Pancreas (tissue), 10 donors: ENCODE results near the gene FAP. TPM values are rescaled to one million over a fixed set of nuclear protein-coding genes. Genes with fewer than 3 reads are reported as not detected.

Experiments
- ATAC-seq, 4 donors: fragments of 200-7000 bp; cut with Tn5 transposase; one replicate each; pipeline versions ENCODE4 v1.8.0 to v1.9.1; 2020; ENCODE audit warnings: mild to moderate bottlenecking in 4 of 4, moderate library complexity in 4 of 4
- DNase-seq, 6 donors: peaks; one replicate each; pipeline ENCODE4 v3.0.0-alpha.2; 2020
- FAIRE-seq: peaks from 2 replicates; lab custom pipeline; 2012; peaks lifted over from hg19 to GRCh38; lab: Jason Lieb, UNC
- H3K27ac ChIP-seq, 4 donors: fragments of 200-600 bp; sonication (generic); 1 replicate in 3 of 4; 2 replicates in 1 of 4; pipeline versions ENCODE4 v1.5.0 to v1.8.0; 2020
- H3K27me3 ChIP-seq, 4 donors: fragments of 200-600 bp; one replicate each; pipeline ENCODE4 v1.8.0; 2021
- H3K36me3 ChIP-seq, 3 donors: fragments of 200-600 bp; sonication (generic) in 1 of 3; one replicate each; pipeline versions ENCODE4 v1.5.0 to v1.8.0; 2020 to 2021
- H3K4me1 ChIP-seq, 3 donors: fragments of 200-600 bp; one replicate each; pipeline ENCODE4 v1.8.0; 2021
- H3K4me3 ChIP-seq, 4 donors: fragments of 200-600 bp; sonication (generic) in 2 of 4; one replicate each; pipeline versions ENCODE4 v1.5.0 to v1.8.0; 2020 to 2021
- H3K9me3 ChIP-seq, 4 donors: fragments of 200-600 bp; one replicate each; pipeline ENCODE4 v1.8.0; 2021
- WGBS, 2 donors: extraction: QIAGEN DNeasy Blood & Tissue Kit; methylation state at CpG; one replicate each; pipeline ENCODE4 v1.1.7; 2013; 5-methylcytosine and 5-hydroxymethylcytosine counted together
- intact Hi-C, 3 donors: fragments of 100-400 bp; cut with DNase I; formaldehyde crosslinking; loops; one replicate each; pipeline versions ENCODE4 v1.11.1 to v1.14.2; 2022
- polyA plus RNA-seq, 2 donors: library from polyadenylated mRNA; stranded (reverse); fragments of 200-250 nt; gene quantifications; one replicate each; pipeline ENCODE4 v1.2.3, GENCODE V29; 2013
- total RNA-seq, 6 donors: library from RNA; stranded (reverse); fragmentation: NEBNext Ultra II Directional in 4 of 6; extraction: Animal tissue kit (Norgen Biotek cat#: 25700) in 4 of 6; gene quantifications; one replicate each; pipeline versions ENCODE4 v1.2.1 to v1.2.4, GENCODE V29; 2021 to 2023
- TF ChIP-seq, protein P1 (sequence below), 4 donors: fragments of 200-600 bp; sonication (generic) in 3 of 4; IDR thresholded peaks; one replicate each; pipeline versions ENCODE4 v1.5.0 to v1.8.0; 2021; ENCODE audit warnings: antibody characterized with exemption in 4 of 4
- donor health status: healthy with polysubstance abuse.
- donor health status: DM: no; HTN: no; CAD: no; lungs with moderate emphysema.
- donor health status: DM: no; HTN: no; CAD: no.
- donor health status: control.
- donor health status: control.
- donor health status: Bipolar disorder and iron deficiency.
- donor health status: DM: yes; HTN: yes; CAD: no.
- donor health status: DM: no; HTN: no; CAD: no.
- donor health status: DM: no; HTN: no; CAD: no.
- donor health status: DM: yes; HTN: yes; CAD: no.

Gene FAP
- total and polyA plus RNA-seq, 8 donors, result 0.98 to 38.1 (median 8.4) TPM

DNA sequence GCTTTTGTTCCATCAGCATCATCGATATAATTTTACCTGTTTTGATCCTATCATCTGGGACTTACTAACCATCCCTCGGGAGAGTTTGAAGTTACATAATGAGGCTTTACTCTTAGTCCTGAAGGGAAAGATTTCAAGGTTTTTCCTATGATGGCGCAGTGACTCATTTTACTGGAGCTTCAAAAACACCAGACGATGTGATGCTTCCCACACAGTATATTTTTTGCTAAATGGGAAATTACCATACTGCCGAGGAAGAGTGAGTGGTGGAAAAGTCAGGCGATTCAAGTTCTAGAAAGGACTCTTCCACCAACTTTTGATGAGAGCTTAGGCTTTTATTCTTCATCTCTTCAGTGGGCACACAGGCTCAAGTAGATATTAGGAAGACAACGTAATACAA lies 46.6 kb downstream of the FAP start:
- FAIRE-seq (no peak), ATAC-seq (no peak), DNase-seq (no peak)
- Histone ChIP-seq H3K36me3 (no peaks in the 10 kb centered on the region), H3K4me1 (no peaks in the 10 kb centered on the region), H3K27ac (no peak overlapping the region), H3K9me3 (no peaks in the 10 kb centered on the region), H3K27me3 (no peaks in the 10 kb centered on the region), H3K4me3 (no peak overlapping the region)
- intact Hi-C loops, result no loop called here
- 74 to 83% methylated on average over 7 of the region's 7 CpGs for WGBS, 2 donors
- TF ChIP-seq, protein P1, sequence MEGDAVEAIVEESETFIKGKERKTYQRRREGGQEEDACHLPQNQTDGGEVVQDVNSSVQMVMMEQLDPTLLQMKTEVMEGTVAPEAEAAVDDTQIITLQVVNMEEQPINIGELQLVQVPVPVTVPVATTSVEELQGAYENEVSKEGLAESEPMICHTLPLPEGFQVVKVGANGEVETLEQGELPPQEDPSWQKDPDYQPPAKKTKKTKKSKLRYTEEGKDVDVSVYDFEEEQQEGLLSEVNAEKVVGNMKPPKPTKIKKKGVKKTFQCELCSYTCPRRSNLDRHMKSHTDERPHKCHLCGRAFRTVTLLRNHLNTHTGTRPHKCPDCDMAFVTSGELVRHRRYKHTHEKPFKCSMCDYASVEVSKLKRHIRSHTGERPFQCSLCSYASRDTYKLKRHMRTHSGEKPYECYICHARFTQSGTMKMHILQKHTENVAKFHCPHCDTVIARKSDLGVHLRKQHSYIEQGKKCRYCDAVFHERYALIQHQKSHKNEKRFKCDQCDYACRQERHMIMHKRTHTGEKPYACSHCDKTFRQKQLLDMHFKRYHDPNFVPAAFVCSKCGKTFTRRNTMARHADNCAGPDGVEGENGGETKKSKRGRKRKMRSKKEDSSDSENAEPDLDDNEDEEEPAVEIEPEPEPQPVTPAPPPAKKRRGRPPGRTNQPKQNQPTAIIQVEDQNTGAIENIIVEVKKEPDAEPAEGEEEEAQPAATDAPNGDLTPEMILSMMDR (IDR thresholded peaks at IDR 0.05), result no peak

DNA sequence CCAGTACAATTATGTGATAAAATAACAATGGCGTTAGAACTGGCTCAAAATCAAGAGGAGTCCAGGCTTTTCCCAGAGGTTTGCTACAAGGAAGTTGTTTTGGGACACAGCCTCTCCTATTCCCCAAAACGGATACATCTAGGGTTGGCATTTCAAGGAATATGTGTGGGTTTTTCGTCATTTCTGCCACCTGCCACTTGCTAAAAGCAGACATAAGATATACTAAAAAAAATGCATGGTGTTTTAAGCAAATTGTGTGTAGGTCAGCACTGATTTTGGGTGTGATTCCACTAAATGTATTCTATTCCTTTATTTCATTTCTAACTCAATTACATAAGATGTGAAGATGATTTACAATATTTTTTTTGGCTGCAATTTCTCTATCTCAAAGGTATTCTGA lies 54.8 kb downstream of the FAP start:
- Histone ChIP-seq H3K36me3 (no peaks in the 10 kb centered on the region), H3K4me1 (peaks cover 0 to 5% (median 0%) of the 10 kb centered on the region in 3 donors), H3K27ac (no peak overlapping the region), H3K4me3 (no peak overlapping the region), H3K27me3 (no peaks in the 10 kb centered on the region), H3K9me3 (no peaks in the 10 kb centered on the region)
- intact Hi-C loops, result no loop called here
- 57 to 74% methylated on average over 3 of the region's 3 CpGs for WGBS, 2 donors
- no peak for DNase-seq
- TF ChIP-seq, protein P1 (IDR thresholded peaks at IDR 0.05), result no peak
- no peak for ATAC-seq
- no peak for FAIRE-seq

DNA sequence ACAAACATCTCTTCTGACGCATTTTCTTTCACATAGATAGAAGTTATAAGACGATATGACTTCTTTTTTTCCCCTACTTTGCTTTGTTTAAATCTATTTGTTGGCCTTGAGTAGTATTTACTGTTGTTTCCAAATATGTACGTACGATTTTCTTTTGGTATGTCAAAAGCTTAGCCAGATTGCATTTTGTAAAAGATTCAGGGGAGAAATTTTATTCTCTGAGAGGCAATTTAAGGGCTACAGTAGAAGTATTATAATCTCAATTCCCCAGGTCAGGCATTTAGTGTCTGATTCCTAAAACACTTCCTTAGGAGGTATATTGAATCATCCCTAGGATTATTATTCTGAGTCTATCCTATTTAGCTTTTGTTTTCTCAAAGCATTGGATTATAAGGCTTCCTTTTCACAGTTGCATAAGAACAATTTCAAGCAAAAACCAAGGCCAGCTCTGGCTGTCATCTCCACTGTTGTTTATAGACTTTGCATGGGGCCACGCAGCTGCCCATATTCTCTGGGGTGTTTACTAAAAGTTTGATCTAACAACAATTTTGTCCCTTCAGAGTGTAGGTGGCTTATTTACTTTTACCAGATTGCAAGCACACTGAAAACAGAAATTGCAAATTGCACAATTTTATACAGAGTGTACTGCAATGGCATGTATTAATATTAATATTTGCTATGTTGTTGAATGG lies 57.6 kb downstream of the FAP start:
- no peaks in the 10 kb centered on the region for H3K36me3 ChIP-seq
- intact Hi-C loops, result no loop called here
- no peaks in the 10 kb centered on the region for H3K9me3 ChIP-seq
- H3K4me3 ChIP-seq, result no peak overlapping the region
- TF ChIP-seq, protein P1 (IDR thresholded peaks at IDR 0.05), result no peak
- DNase-seq (no peak), ATAC-seq (no peak), FAIRE-seq (no peak)
- H3K4me1 ChIP-seq, result peaks cover 0 to 5% (median 0%) of the 10 kb centered on the region in 3 donors
- H3K27ac ChIP-seq, result no peak overlapping the region
- no peaks in the 10 kb centered on the region for H3K27me3 ChIP-seq
- 45 to 47% methylated on average over 5 of the region's 5 CpGs for WGBS, 2 donors

- Histone ChIP-seq H3K9me3 (no peaks in the 10 kb centered on the region), H3K4me1 (peaks cover 0 to 5% (median 0%) of the 10 kb centered on the region in 3 donors), H3K36me3 (no peaks in the 10 kb centered on the region), H3K27me3 (no peaks in the 10 kb centered on the region), H3K4me3 (no peak overlapping the region), H3K27ac (no peak overlapping the region)
- ATAC-seq (peak in 2 of 4 donors; percentile 26 to 45), DNase-seq (no peak), FAIRE-seq (no peak)
- 13 to 20% methylated on average over 2 of the region's 2 CpGs for WGBS, 2 donors
- intact Hi-C loops, result no loop called here
- TF ChIP-seq, protein P1 (IDR thresholded peaks at IDR 0.05), result no peak
Observed at GRCh38 chr2:162184821-162185450, 58.3 kb downstream of the FAP start.

DNA sequence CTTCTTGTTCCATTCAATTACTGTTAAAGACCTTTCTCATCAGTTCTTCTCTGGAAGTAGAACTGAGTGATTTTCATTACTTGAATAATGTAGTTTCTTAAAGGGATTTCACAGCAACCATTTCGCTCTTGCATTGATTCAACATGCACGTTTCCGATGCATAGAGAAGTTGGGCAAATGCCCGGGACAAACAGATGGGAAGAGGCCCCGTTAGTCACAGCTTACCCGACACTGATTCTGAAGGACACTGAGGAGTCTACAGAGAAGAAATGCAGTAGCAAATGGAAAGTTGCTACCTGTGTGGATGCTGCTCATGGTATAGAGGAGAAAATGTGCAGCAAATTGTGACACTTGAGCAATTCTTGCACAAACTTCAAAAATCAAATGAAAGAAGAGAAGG lies 58.9 kb downstream of the FAP start:
- Histone ChIP-seq H3K27ac (no peak overlapping the region), H3K9me3 (no peaks in the 10 kb centered on the region), H3K36me3 (no peaks in the 10 kb centered on the region), H3K4me1 (peaks cover 0 to 5% (median 0%) of the 10 kb centered on the region in 3 donors), H3K4me3 (no peak overlapping the region), H3K27me3 (no peaks in the 10 kb centered on the region)
- TF ChIP-seq, protein P1 (IDR thresholded peaks at IDR 0.05), result no peak
- FAIRE-seq (no peak), DNase-seq (no peak), ATAC-seq (no peak)
- WGBS, 2 donors, result 78 to 79% methylated on average over 6 of the region's 6 CpGs
- intact Hi-C loops, result no loop called here
